GM19463 (cell line): ENCODE results near the gene CSTF3.
A peak's percentile ranks its signal among the peaks of the same experiment; 100 is the strongest.

ENCODE experiments used
- ATAC-seq: cut with Tn5 transposase; IDR thresholded peaks from one replicate; pipeline ENCODE4 v1.9.1; 2021; ENCODE audit warnings: mild to moderate bottlenecking, moderate library complexity; ENCODE audit not compliant: unreplicated experiment

Gene CSTF3

DNA sequence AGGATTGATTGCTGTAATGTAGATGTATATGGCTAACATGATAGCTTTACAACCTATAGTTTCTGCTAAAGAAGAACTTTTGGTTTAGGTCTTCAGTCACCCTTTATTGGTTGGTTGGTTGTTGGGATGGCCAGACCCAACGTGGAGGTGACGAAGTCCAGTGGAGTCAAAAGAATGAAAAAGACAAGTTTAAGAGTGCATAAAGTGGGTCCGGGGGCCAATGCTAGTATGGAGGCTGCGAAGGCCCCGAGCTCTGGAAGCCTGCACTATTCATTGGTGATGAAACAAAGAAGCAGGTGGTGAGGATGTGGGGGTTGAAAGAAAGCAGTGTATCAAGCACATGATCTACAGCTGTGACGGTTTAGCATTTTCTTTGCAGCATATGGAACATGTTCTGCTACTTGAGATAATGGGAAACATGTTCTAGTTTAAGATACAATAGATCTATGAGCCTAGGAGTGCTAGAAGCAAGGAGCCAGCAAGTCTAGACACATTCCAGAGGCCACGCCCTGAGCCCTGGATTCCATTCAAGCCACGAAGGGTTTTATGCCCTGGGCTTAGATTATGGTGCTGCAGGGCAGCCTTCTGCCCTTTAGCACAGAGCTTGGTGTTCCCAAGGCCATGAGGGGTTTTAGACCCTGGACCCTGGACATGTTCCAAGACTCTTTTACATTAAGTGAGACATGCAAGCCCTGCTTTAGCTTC lies 115.6 kb downstream of the CSTF3 start:
- ATAC-seq = no peak

DNA sequence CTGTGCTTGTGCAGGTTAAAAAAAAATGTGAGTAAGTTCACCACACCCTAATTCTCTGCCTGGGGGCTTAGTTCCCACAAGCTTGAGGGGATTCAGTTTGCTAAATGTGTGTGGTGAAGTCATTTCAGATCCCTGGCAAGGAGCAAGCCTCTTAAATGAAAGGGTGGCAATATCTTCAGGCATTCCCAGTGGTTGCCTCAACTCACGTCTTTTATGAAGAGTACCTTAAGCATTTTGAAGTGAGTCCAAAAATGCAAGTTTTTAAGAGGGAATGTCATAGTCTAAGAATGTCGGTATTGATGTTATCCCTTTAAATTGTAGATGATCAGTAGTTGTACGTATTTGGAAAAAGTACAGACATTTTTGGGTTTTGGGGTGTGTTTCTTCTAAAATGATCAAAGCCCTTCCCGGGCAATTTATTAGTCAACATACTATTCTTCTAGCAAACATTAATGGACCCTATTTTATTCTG lies 117.0 kb downstream of the CSTF3 start:
- no peak for ATAC-seq

DNA sequence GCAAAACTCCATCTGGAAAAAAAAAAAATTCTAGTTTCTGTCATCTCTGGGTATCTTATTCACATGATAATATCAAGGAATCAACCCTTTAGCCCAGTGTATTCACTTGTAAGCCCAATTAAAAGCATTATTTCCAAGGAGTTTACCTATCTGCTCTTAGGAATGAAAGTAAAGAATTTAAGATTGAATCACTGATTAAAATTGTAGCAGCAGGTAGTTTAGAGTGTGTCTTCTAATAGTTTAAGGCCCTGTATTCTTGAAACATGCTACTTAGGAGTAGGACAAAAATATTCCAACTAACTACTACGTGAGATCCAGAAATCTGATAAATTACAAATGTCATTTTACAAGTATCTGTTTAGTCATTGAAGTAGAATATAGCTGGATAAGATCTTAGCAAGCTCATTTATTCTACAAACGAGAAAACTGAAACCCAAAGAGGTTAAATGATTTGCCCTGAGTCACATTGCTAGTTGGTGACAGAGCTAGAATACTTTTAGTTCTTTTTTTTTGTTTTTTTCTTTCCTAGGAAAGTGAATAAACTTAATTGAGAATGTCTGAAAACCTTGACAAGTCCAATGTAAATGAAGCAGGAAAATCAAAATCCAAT lies 118.0 kb downstream of the CSTF3 start:
- ATAC-seq = no peak

DNA sequence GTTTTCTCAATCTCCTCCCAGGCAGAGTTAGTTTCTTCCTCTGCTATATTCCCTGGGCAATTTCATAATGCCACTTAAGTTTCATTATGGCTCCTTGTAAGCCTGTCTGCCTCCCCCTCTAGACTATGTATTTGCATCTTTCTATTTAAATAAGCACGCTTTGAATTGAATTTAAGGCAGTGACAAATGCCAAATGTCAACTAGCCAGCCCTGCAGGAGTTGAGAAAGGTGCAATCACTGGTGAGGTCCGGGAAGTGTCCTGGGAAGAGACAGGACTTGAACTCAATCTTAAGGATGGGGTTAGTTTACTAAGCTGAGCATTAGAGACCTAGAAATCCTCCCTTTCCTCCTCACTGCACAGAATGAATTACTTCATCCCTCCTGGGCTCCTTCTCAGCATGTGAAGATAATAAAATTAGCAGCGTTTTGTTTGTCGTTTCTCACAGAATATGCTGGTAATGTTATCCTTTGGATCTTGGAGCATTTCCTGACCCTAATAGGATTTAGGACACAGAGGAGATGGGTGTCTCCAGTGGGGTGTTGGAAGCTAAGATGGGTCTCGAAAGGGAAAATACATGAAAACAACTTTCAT lies 120.3 kb downstream of the CSTF3 start:
- no peak for ATAC-seq

DNA sequence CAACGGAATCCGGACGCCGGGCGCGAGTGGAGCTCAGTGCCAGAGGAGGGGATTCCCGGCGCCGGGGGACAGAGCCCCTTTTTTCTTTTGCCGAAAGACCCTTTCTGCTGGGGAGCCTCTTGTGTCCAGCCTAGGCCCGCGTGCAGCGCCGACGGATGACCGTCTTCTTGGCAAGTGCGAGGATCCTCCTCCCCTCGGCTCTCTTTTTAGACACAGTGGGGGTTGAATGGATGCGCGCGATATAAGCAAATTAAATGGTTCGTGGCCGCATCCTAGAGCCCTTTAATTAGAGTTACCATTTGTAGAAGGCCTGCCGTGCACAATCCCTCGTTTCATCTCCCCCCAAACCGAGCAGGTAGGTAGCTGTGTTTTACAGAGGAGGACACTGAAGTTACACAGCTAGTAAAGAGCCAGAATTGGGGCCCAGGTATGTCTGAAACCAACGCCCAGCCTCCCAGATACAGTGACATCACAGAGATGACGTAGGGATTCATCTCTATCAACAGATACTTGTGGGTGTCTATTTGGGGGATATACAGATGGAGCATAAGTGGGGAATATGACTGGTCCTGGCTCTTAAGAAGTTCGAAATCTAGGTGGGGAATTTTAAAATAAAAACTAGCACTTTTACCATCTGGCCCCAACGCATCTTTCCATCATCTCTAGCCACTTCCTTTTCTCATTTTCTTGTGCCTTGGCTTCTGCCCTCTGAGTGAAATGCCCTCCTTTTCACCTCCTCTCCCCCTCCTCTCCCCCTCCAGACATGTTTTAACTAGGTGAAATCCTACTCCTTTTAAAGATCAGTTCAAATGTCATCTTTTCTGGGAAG lies 121.0 kb downstream of the CSTF3 start:
- ATAC-seq = peak; percentile 28

DNA sequence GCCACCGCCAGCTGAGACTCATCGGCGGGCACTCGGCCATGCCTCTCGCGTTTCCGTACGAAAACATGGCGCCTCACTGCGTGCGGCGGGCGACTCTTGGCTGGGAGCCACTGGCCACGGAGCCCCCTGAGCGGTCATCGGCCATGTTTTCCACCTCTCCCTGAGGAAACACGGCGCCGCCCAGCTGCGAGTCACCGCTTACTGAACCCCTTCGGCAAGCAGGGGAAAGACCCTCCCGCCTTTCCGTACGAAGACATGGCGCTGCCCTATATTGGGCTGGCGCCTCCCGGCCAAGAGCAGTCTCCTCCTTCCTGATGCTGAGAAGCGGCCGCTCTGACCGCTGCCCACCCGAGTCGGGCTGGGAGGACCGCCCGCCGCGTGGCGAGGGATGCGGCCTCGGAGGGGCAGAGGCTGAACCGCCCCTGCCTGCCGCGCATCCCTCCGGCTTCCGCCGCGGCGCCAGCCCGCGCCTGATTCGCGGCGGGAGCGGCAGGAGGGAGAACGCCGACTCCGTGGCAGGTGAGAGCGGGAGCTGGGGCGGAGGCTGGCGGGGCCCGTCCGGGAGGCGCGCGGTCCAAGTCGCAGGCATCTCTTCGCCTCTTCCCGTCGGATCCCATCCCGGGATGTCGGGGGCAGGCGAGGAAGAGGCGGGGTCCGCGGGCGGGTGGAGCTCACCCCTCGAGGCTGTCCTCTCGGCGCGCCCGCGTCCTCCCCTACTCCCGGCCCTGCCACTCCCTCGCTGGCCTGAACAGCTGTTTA lies 121.8 kb downstream of the CSTF3 start, which contains the start of gene TCP11L1:
TCP11L1 (plus strand) TSS at position 299 of the 759 bp plus-strand sequence. CDS start 4,202 bp downstream, outside the sequence.
- ATAC-seq = peak; percentile 73

DNA sequence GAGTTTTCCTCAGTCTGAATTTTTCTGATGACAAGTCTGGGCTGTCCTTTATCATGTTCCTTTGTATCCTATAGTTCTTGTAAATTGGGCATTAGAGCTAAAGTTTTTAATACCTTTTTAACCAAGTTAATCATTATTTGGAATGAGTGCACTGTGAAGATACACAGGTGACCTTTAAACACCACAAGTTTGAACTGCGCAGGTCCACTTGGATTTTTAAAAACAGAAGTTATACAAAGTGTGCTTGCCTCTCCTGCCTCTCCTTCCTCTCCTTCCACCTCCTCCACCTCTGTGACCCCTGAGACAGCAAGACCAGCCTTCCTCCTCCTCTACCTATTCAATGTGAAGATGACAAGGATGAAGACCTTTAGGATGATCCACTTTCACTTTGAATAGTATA lies 126.3 kb downstream of the CSTF3 start:
- no peak for ATAC-seq
